Activated CD4-positive, alpha-beta memory T cell treated with anti-CD3 and anti-CD28 coated beads, Interleukin-2, amount 10 ng/mL, durations not matched to agents 7 days and 5 days (primary cell): ENCODE data around the gene POLR3H. TPM values are rescaled to one million over a fixed set of nuclear protein-coding genes. Genes with fewer than 3 reads are reported as not detected.

ENCODE experiments used
- CTCF ChIA-PET: fragments of 350-600 bp; sonication (Branson Sonifier 250); formaldehyde crosslinking; loops from one replicate; lab custom pipeline; 2021; ENCODE audit warnings: antibody characterized with exemption, inconsistent platforms; lab: Charles Lee
- POLR2A ChIA-PET: fragments of 350-600 bp; sonication (Branson Sonifier 250); formaldehyde crosslinking; loops from one replicate; lab custom pipeline; 2021; ENCODE audit warnings: antibody characterized with exemption; lab: Charles Lee
- DNase-seq: peaks from one replicate; pipeline ENCODE4 v3.0.0-alpha.2; 2020
- H3K27ac Mint-ChIP-seq: one replicate; pipeline ENCODE4 v1.8.0; 2021; ENCODE audit warnings: mild to moderate bottlenecking, mixed read lengths
- H3K27me3 Mint-ChIP-seq: one replicate; pipeline ENCODE4 v1.8.0; 2021; ENCODE audit warnings: mixed read lengths
- H3K36me3 Mint-ChIP-seq: one replicate; pipeline ENCODE4 v1.8.0; 2021; ENCODE audit warnings: low read depth, mixed read lengths
- H3K4me1 Mint-ChIP-seq: one replicate; pipeline ENCODE4 v1.8.0; 2021; ENCODE audit warnings: mixed read lengths
- H3K4me3 Mint-ChIP-seq: one replicate; pipeline ENCODE4 v1.8.0; 2021; ENCODE audit warnings: mild to moderate bottlenecking, mixed read lengths
- H3K9me3 Mint-ChIP-seq: one replicate; pipeline ENCODE4 v1.8.0; 2021; ENCODE audit warnings: mixed read lengths
- total RNA-seq, 2 experiments: library from RNA; stranded (reverse); gene quantifications; one replicate each; pipeline ENCODE4 v1.2.3, GENCODE V29; 2021

Gene POLR3H
- total RNA-seq, 2 experiments from 2014 or later, result 19.2 to 20.5 TPM

DNA sequence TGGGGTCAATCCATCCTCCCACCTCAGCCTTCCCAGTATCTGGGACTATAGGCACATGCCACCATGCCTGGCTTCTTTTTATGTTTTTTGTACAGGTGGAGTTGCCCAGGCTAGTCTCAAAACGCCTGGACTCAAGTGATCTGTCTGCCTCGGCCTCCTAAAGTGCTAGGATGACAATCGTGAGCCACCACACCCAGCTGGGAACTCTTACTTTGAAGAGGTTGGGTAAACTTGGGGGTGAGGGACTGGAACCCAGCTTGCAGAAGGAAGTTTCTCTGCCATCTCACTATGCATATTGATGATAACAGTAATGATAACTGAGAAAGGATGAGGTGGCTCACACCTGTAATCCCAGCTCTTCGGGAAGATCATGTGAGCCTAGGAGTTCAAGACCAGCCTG lies 39.5 kb downstream of the POLR3H start:
- POLR2A ChIA-PET, result interaction anchor here (1.9 kb wide), 1 partner anchor 59 kb away, joined by 5 read pairs; the partner anchor contains the start of gene TOB2
- Mint-ChIP-seq H3K4me1 (no peaks in the 10 kb centered on the region), H3K9me3 (no peaks in the 10 kb centered on the region), H3K36me3 (peaks cover 18% of the 10 kb centered on the region), H3K27me3 (no peaks in the 10 kb centered on the region), H3K27ac (peak overlapping the region; percentile 15), H3K4me3 (no peak overlapping the region)
- CTCF ChIA-PET, result interaction anchor here (1.5 to 2.7 kb wide), 2 partner anchors 13 to 101 kb away, joined by 4 to 13 read pairs; no protein-coding TSS in a partner anchor
- DNase-seq, result no peak

DNA sequence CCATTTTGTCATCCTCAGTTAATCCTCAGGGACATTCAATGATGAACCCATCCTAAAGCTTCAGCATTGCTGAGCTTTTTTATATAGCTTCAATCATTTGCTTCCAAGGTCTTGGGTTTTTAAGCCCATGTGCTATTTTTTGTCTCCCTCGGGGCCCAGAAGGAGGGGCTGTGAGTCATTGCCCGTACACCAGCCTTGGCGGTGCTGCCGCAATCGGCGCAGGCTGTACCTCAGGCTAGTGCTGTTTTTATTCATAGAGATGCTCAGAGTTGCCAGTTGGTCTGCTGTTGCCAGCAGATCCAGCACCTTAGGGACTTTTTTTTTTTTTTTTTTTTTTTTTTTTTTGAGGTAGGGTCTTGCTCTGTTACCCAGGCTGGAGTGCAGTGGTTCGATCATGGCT lies 39.9 kb downstream of the POLR3H start:
- POLR2A ChIA-PET, result interaction anchor here (1.9 kb wide), 1 partner anchor 58 kb away, joined by 5 read pairs; the partner anchor contains the start of gene TOB2
- H3K27me3 Mint-ChIP-seq, result no peaks in the 10 kb centered on the region

DNA sequence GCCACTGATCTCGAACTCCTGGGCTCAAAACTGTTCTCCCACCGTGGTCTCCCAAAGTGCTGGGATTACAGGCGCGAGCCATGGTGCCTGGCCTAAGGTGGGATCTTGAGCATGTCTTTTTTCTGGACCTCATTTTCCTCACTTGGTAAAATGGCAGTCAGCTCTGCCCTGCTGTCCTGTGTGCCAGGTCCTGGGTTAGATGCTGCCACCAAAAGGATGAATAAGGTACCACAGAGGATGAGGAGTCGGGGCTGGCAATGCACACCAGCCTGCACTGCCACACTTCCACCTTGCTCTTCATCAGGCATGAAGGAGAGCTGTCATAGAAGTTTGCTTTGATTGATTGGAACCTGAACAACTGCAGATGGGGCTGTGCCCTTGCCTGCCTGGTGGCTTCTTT lies 43.1 kb downstream of the POLR3H start:
- no peaks in the 10 kb centered on the region for H3K9me3 Mint-ChIP-seq
- H3K36me3 Mint-ChIP-seq, result peaks cover 15% of the 10 kb centered on the region
- H3K27ac Mint-ChIP-seq, result no peak overlapping the region
- no peaks in the 10 kb centered on the region for H3K27me3 Mint-ChIP-seq
- CTCF ChIA-PET, result interaction anchor here (0.6 to 4.4 kb wide), 7 partner anchors 16 to 579 kb away, joined by 3 to 42 read pairs (median 5); partner anchors contain the start of genes ACO2 and PHF5A
- POLR2A ChIA-PET, result interaction anchor here (1.2 to 1.5 kb wide), 3 partner anchors 33 to 89 kb away, joined by 5 to 7 read pairs (median 5); partner anchors contain the start of genes ACO2, PHF5A and TOB2
- no peaks in the 10 kb centered on the region for H3K4me1 Mint-ChIP-seq
- DNase-seq, result peak; percentile 27
- no peak overlapping the region for H3K4me3 Mint-ChIP-seq

More for the DNA sequence above, 39.9 kb downstream of the POLR3H start:
- no peaks in the 10 kb centered on the region for H3K4me1 Mint-ChIP-seq
- peaks cover 21% of the 10 kb centered on the region for H3K36me3 Mint-ChIP-seq
- no peak for DNase-seq
- no peaks in the 10 kb centered on the region for H3K9me3 Mint-ChIP-seq
- H3K27ac Mint-ChIP-seq, result no peak overlapping the region
- CTCF ChIA-PET, result no interaction called here
- no peak overlapping the region for H3K4me3 Mint-ChIP-seq

DNA sequence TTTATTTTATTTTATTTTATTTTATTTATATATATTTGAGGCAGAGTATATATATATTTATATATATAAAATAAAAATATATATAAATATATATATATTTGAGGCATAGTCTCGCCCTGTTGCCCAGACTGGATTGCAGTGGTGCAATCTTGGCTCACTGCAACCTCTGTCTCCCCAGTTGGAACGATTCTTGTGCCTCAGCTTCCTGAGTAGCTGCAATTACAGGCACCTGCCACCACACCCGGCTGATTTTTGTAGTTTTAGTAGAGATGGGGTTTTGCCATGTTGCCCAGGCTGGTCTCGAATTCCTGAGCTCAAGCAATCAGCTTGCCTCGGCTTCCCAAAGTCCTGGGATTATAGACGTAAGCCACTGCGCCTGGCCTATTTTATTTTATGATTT lies 44.0 kb downstream of the POLR3H start:
- no peak overlapping the region for H3K27ac Mint-ChIP-seq
- no peaks in the 10 kb centered on the region for H3K4me1 Mint-ChIP-seq
- POLR2A ChIA-PET, result interaction anchor here (1.2 to 1.5 kb wide), 2 partner anchors 32 to 88 kb away, joined by 5 read pairs; partner anchors contain the start of genes ACO2 and PHF5A
- no peak for DNase-seq
- H3K9me3 Mint-ChIP-seq, result no peaks in the 10 kb centered on the region
- no peak overlapping the region for H3K4me3 Mint-ChIP-seq
- H3K27me3 Mint-ChIP-seq, result no peaks in the 10 kb centered on the region
- CTCF ChIA-PET, result interaction anchor here (1.1 to 4.4 kb wide), 5 partner anchors 17 to 578 kb away, joined by 3 to 42 read pairs (median 4); no protein-coding TSS in a partner anchor
- peaks cover 15% of the 10 kb centered on the region for H3K36me3 Mint-ChIP-seq

DNA sequence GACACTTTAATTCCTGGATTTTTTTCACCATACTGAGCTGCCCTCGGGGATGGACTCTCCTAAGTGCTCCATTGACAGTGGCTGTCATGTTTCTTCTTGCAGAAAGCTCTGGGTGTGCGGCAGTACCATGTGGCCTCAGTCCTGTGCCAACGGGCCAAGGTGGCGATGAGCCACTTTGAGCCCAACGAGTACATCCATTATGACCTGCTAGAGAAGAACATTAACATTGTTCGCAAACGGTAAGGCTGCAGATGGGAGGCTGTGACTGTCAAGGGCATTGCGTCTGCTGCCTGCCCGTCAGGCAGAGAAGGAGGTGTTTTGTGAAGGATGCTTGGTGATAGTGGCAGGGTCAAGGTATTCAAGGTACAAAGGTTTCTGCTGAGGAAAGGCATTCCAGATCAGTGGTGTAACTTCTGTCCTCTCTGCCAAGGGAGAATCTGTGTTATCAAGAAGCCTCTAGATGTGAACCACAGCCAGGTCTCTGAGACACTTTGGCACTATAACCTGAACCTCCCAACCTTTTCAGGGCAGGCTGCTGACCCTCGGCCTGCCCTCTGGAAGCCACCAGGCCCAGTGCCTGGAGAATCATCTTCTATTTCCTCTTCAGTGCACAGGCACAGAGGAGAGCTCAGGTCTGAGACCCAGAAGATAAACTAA lies 44.5 kb downstream of the POLR3H start:
- no peaks in the 10 kb centered on the region for H3K9me3 Mint-ChIP-seq
- no peaks in the 10 kb centered on the region for H3K4me1 Mint-ChIP-seq
- no peak overlapping the region for H3K4me3 Mint-ChIP-seq
- no peaks in the 10 kb centered on the region for H3K27me3 Mint-ChIP-seq
- DNase-seq, result no peak
- POLR2A ChIA-PET, result interaction anchor here (1.0 to 1.5 kb wide), 2 partner anchors 16 to 87 kb away, joined by 3 to 5 read pairs; no protein-coding TSS in a partner anchor
- peaks cover 15% of the 10 kb centered on the region for H3K36me3 Mint-ChIP-seq
- H3K27ac Mint-ChIP-seq, result no peak overlapping the region
- CTCF ChIA-PET, result interaction anchor here (1.1 to 4.4 kb wide), 6 partner anchors 9 to 97 kb away, joined by 3 to 42 read pairs (median 4); no protein-coding TSS in a partner anchor

DNA sequence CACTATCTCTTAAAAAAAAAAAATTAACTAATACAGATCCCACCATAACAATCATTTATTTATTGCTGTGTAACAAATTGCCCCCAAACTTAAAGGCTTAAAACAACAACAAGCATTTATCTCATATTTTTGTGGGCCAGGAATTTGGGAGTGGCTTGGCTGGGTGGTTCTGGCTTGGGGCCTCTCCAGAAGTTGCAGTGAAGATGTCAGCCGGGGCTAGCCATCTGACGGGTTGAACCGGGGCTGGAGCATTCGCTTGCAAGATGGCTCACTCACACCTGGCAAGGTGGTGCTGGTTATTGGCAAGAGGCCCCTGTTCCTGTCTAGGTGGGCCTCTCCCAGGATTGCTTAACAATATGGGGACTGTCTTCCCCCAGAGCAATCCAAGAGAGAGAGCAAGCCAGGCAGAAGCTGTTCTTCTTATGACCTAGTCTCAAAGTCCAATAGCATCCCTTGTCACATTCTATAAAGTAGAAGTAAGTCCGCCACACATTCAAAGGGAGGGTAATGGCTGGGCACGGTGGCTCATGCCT lies 45.9 kb downstream of the POLR3H start:
- Mint-ChIP-seq H3K4me3 (no peak overlapping the region), H3K27me3 (no peaks in the 10 kb centered on the region), H3K27ac (no peak overlapping the region), H3K9me3 (no peaks in the 10 kb centered on the region), H3K36me3 (peaks cover 13% of the 10 kb centered on the region), H3K4me1 (no peaks in the 10 kb centered on the region)
- no peak for DNase-seq
- POLR2A ChIA-PET, result no interaction called here
- CTCF ChIA-PET, result interaction anchor here (1.2 to 4.4 kb wide), 3 partner anchors 8 to 95 kb away, joined by 4 to 42 read pairs (median 4); no protein-coding TSS in a partner anchor

DNA sequence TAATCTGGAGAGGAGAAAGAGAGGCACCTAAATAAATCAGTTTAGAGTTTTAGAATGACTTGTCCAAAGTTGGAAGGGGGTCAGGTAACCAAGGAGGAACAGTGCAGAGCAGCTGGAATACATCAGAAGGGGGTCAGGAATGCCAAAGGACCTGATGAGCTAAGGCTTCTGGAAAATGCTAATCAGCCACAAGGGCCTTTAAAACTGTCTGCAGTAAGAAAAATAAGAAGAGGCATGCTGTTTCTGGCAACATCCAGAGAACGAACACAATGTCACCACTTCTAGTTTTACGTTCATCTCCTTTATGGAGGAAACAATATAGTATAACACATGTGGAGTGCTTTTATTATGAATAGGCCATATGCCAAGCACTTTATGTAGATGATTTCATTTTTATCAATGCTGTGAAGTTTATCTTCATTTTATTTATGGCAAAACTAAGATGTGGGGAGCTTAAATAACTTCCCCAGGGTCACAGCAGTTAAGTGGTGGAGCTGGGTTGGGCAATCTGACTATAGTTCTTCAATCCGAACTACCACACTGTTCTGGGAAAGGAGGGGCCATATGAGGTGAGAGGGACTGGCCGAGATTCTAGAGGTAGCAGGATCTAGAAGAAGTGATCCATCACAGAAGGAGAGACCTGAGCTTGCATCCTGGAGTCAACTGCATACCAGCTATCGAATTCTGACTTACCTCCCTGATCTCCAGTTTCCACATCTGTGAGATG lies 52.7 kb downstream of the POLR3H start:
- Mint-ChIP-seq H3K4me1 (peaks cover 3% of the 10 kb centered on the region), H3K4me3 (no peak overlapping the region), H3K36me3 (no peaks in the 10 kb centered on the region), H3K9me3 (no peaks in the 10 kb centered on the region), H3K27me3 (no peaks in the 10 kb centered on the region), H3K27ac (no peak overlapping the region)
- POLR2A ChIA-PET, result no interaction called here
- CTCF ChIA-PET, result interaction anchor here (0.6 to 1.1 kb wide), 2 partner anchors 35 to 106 kb away, joined by 3 read pairs; no protein-coding TSS in a partner anchor
- DNase-seq, result no peak

DNA sequence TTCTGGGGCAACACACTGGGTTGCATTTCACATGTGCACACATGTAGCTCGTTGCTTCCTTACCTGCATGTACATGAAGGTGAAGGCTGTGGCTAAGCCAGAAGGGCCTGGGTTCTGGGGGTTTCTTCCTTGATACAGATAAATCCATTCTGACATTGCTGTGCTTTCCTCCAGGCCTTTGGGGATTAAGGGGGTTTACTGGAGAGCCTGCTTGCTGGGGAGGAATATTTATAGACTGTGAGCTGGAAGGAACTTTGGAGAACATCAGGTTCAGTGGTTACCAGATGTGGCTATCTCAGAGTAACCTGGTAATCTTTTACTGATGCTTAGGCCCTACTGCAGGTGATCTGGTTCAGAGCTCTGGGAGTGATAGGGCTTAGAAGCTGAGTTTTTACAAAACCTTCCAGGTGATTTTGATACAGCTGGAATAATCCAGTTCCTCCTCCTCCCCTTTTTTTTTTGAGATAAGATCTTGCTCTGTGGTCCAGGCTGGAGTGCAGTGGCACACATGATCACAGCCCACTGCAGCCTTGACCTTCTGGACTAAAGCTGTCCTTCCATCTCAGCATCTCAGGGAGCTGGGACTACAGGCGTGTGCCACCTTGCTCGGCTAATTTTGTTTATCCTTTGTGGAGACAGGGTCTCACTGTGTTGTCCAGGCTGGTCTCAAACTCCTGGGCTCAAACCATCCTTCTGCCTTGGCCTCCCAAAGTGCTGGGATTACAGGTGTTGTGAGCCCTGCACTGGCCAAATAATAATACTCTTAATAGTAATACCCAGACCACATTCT lies 55.5 kb downstream of the POLR3H start:
- ChIA-PET POLR2A (interaction anchor here (1.3 kb wide), 1 partner anchor 20 kb away, joined by 5 read pairs; the partner anchor contains the start of genes ACO2 and PHF5A), CTCF (interaction anchor here (2.0 kb wide), 1 partner anchor 85 kb away, joined by 6 read pairs; no protein-coding TSS in a partner anchor)
- Mint-ChIP-seq H3K27me3 (no peaks in the 10 kb centered on the region), H3K9me3 (no peaks in the 10 kb centered on the region), H3K36me3 (no peaks in the 10 kb centered on the region), H3K27ac (no peak overlapping the region), H3K4me3 (no peak overlapping the region), H3K4me1 (peaks cover 13% of the 10 kb centered on the region)
- no peak for DNase-seq

DNA sequence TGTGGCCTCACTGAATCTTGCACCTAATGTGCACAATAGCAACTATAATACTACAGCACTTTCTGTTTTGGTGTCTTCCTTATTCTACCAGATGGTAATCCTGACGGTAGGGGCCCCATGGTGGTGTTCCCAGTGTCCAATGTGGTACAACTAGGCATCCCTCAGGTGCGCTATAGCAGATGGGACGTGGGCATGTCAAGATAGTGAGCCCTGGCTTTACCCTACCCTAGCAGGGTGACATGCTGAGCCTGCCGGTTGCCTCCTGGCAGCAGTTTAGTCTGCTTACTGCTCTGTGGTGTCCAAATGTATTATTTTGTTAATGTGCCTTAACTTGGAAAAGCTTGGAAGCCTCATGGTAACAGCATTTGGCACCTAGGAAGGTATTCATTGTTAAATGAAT lies 56.2 kb downstream of the POLR3H start:
- ChIA-PET CTCF (interaction anchor here (2.0 kb wide), 1 partner anchor 84 kb away, joined by 6 read pairs; no protein-coding TSS in a partner anchor), POLR2A (interaction anchor here (1.3 kb wide), 1 partner anchor 20 kb away, joined by 5 read pairs; the partner anchor contains the start of genes ACO2 and PHF5A)
- peaks cover 15% of the 10 kb centered on the region for H3K4me1 Mint-ChIP-seq
- DNase-seq, result no peak
- H3K27me3 Mint-ChIP-seq, result no peaks in the 10 kb centered on the region
- H3K36me3 Mint-ChIP-seq, result no peaks in the 10 kb centered on the region
- no peaks in the 10 kb centered on the region for H3K9me3 Mint-ChIP-seq
- H3K4me3 Mint-ChIP-seq, result no peak overlapping the region
- no peak overlapping the region for H3K27ac Mint-ChIP-seq

DNA sequence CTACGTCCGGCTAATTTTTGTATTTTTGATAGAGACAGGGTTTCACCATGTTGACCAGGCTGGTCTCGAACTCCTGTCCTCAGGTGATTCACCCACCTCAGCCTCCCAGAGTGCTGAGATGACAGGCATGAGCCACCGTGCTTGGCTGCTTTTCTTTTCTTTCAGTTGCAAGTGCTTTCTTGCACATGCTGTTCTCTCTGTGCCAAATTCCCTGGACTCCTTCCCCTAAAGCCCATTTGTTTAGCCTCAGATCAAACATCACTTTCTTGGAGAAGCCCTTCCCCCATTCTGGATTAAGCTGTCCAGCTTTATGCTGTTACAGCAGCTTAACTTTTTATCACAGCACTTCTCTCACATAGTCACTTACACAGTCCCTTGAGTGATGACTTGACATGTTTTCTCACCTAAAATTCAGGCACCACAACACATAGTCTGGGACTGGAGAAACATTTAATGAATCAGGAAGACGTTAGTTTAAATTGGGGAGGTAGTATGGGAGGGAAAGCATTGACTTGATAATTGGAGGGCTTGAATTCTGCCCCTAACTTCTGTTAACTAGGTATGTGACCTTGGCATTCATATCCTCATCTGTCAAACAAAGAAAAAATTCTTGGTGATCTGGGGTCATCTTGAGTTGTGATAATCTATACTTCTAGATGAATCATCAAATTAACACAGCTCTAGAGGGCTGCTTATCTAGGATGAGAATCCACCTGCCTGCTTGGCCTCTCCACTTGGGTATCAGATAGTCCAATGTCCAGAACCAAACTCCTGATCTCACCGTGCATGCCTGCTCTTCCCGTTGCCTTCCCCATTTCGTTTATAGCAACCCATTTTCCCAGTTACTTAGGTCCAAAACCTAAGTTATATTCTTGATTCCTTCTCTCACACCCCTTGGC lies 57.0 kb downstream of the POLR3H start:
- peaks cover 19% of the 10 kb centered on the region for H3K4me1 Mint-ChIP-seq
- no peaks in the 10 kb centered on the region for H3K27me3 Mint-ChIP-seq
- H3K9me3 Mint-ChIP-seq, result no peaks in the 10 kb centered on the region
- ChIA-PET CTCF (no interaction called here), POLR2A (interaction anchor here (1.3 kb wide), 1 partner anchor 19 kb away, joined by 3 read pairs; the partner anchor contains the start of genes ACO2 and PHF5A)
- H3K27ac Mint-ChIP-seq, result no peak overlapping the region
- no peak overlapping the region for H3K4me3 Mint-ChIP-seq
- DNase-seq, result no peak
- H3K36me3 Mint-ChIP-seq, result no peaks in the 10 kb centered on the region

DNA sequence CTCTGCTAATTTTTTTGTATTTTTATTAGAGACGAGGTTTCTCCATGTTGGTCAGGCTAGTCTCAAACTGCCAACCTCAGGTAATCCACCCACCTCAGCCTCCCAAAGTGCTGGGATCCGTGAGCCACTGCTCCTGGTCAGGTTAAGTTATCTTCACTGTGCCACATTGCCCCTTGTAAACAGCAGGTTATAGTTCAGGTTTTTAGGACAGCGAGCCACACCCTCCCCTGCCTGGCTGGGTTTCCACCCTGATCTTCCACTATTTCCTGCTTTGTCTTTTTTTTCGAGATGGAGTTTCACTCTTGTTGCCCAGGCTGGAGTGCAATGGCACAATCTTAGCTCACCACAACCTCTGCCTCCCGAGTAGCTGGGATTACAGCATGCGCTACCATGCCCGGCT lies 59.2 kb downstream of the POLR3H start:
- CTCF ChIA-PET, result interaction anchor here (0.6 to 1.2 kb wide), 2 partner anchors 16 to 617 kb away, joined by 3 read pairs; partner anchors contain the start of genes ACO2 and PHF5A
- no peak for DNase-seq
- Mint-ChIP-seq H3K36me3 (no peaks in the 10 kb centered on the region), H3K27ac (peak overlapping the region; percentile 19), H3K9me3 (no peaks in the 10 kb centered on the region), H3K4me1 (peaks cover 20% of the 10 kb centered on the region), H3K27me3 (no peaks in the 10 kb centered on the region), H3K4me3 (no peak overlapping the region)
- POLR2A ChIA-PET, result interaction anchor here (0.6 to 1.0 kb wide), 2 partner anchors 72 to 590 kb away, joined by 3 read pairs; no protein-coding TSS in a partner anchor
